ENCODE results near the gene STT3B.

Gene STT3B

GRCh38 chr3:31521468-31521867 lies 11.3 kb upstream of the STT3B start:
- DNase-seq (ENCODE audit: low spot score), result no peak

- no peak for DNase-seq (ENCODE audit: low spot score)
Measured at GRCh38 chr3:31522152-31522551, 10.6 kb upstream of the STT3B start.

- no peak for DNase-seq (ENCODE audit: low spot score)
Measured at GRCh38 chr3:31523543-31523942, 9.2 kb upstream of the STT3B start.

GRCh38 chr3:31525532-31525931 lies 7.2 kb upstream of the STT3B start:
- DNase-seq (ENCODE audit: low spot score), result no peak

- no peak for DNase-seq (ENCODE audit: low spot score)
Measured at GRCh38 chr3:31529421-31529820, 3.3 kb upstream of the STT3B start.

- DNase-seq (ENCODE audit: low spot score), result no peak
Measured at GRCh38 chr3:31530039-31530959, 2.4 kb upstream of the STT3B start.

- DNase-seq (ENCODE audit: low spot score), result no peak
Measured at GRCh38 chr3:31530960-31531335, 1.8 kb upstream of the STT3B start.

GRCh38 chr3:31531452-31531991 lies 1.2 kb upstream of the STT3B start:
- DNase-seq (ENCODE audit: low spot score), result no peak

- peak; percentile 98 for DNase-seq (ENCODE audit: low spot score)
Measured at GRCh38 chr3:31531992-31532586, 636 bp upstream of the STT3B start.

GRCh38 chr3:31533169-31534064 lies 692 bp downstream of the STT3B start:
- DNase-seq (ENCODE audit: low spot score), result peak; percentile 41

- DNase-seq (ENCODE audit: low spot score), result peak; percentile 47
Measured at GRCh38 chr3:31534065-31534425, 1.3 kb downstream of the STT3B start.

GRCh38 chr3:31536497-31536896 lies 3.8 kb downstream of the STT3B start:
- DNase-seq (ENCODE audit: low spot score), result peak; percentile 49

- DNase-seq (ENCODE audit: low spot score), result no peak
Measured at GRCh38 chr3:31538801-31539200, 6.1 kb downstream of the STT3B start.

- no peak for DNase-seq (ENCODE audit: low spot score)
Measured at GRCh38 chr3:31539275-31539674, 6.5 kb downstream of the STT3B start.

GRCh38 chr3:31541089-31541488 lies 8.4 kb downstream of the STT3B start:
- DNase-seq (ENCODE audit: low spot score), result no peak

GRCh38 chr3:31542246-31542645 lies 9.5 kb downstream of the STT3B start:
- DNase-seq (ENCODE audit: low spot score), result no peak

GRCh38 chr3:31543375-31543774 lies 10.7 kb downstream of the STT3B start:
- DNase-seq (ENCODE audit: low spot score), result no peak

GRCh38 chr3:31544634-31545033 lies 11.9 kb downstream of the STT3B start:
- no peak for DNase-seq (ENCODE audit: low spot score)

- DNase-seq (ENCODE audit: low spot score), result no peak
Measured at GRCh38 chr3:31546162-31546561, 13.4 kb downstream of the STT3B start.

GRCh38 chr3:31546725-31547124 lies 14.0 kb downstream of the STT3B start:
- DNase-seq (ENCODE audit: low spot score), result no peak

GRCh38 chr3:31550452-31551251 lies 17.9 kb downstream of the STT3B start:
- peak; percentile 47 for DNase-seq (ENCODE audit: low spot score)

All from hematopoietic multipotent progenitor cell treated with erythropoietin and hydrocortisone succinate and interleukin-3 and kit ligand, for 17 days (in vitro differentiated cells).